ENCODE data around the gene GMDS. TPM values are rescaled to one million over a fixed set of nuclear protein-coding genes. Genes with fewer than 3 reads are reported as not detected.

GMDS gene
- total and polyA plus RNA-seq, 2 of the 8 experiments (the other 6 are each of a cell fraction or from before 2014, with no cell fraction given) = 16.8 to 50.0 TPM

DNA sequence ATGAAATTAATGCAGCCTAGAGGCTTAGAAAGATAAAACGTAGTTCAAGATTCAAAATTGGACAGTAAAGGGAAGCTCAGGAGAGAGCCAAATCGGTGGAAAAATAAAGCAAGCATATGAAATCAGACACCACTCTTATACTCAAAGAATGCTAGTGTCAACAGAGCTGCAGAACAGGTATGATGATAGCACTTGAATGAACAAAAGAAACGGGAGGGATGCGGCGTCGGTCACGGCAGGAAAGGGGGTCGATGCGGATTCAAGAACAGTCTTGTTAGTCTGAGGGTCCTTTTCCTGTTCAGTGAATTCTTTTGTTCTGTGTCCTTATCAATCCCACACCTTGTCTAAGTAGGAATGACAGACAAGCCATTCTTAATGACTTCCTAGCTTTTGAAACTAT is 521.3 kb downstream of the GMDS start (continued):
- TF ChIP-seq PHF8 (conservative IDR thresholded peaks at IDR 0.05; ENCODE audit: low read depth, low read length) (no peak), SP4 (IDR thresholded peaks at IDR 0.05; ENCODE audit: low read length) (no peak), POLR2A (IDR thresholded peaks at IDR 0.05; ENCODE audit: control extremely low read depth in 1 of 2, low read depth in 2 of 2, low read length in 2 of 2) (no peak)
